Ovary (tissue), 9 donors: ENCODE data around the gene CCDC187. TPM values are rescaled to one million over a fixed set of nuclear protein-coding genes. Genes with fewer than 3 reads are reported as not detected.

Experiments
- DNase-seq, 5 donors: peaks; one replicate each; pipeline ENCODE4 v3.0.0-alpha.2; 2019 to 2020
- H3K27ac ChIP-seq, 2 donors: fragments of 200-600 bp; one replicate each; pipeline versions ENCODE4 v1.5.1 to v1.8.0; 2019 to 2022
- H3K27me3 ChIP-seq: fragments of 200-600 bp; one replicate; pipeline ENCODE4 v1.8.0; 2022
- H3K36me3 ChIP-seq: fragments of 200-600 bp; sonication (generic); one replicate; pipeline ENCODE4 v1.5.1; 2019
- H3K4me1 ChIP-seq: one replicate; pipeline ENCODE4 v1.8.1; 2013; ENCODE audit warnings: mild to moderate bottlenecking, moderate library complexity; ENCODE audit not compliant: insufficient read depth
- H3K4me3 ChIP-seq: fragments of 200-600 bp; sonication (generic); one replicate; pipeline ENCODE4 v1.5.1; 2017
- H3K9me3 ChIP-seq, 2 donors: fragments of 200-600 bp in 1 of 2; sonication (generic) in 1 of 2; one replicate each; pipeline versions ENCODE4 v1.5.1 to v1.8.1; 2013 to 2019; ENCODE audit warnings: mild to moderate bottlenecking in 1 of 2, moderate library complexity in 1 of 2
- CTCF ChIP-seq, 3 donors: fragments of 450-650 bp in 2 of 3; fragments of 200-600 bp in 1 of 3; IDR thresholded peaks; one replicate each; pipeline versions ENCODE4 v1.5.1 to v1.8.0; 2016 to 2022; ENCODE audit warnings: antibody characterized with exemption in 3 of 3, mild to moderate bottlenecking in 1 of 3
- EP300 ChIP-seq: sonication (generic); formaldehyde crosslinking; IDR thresholded peaks from one replicate; pipeline ENCODE4 v1.6.1; 2017; ENCODE audit warnings: antibody characterized with exemption
- POLR2A ChIP-seq: fragments of 450-650 bp; IDR thresholded peaks from one replicate; pipeline ENCODE4 v1.6.1; 2017; ENCODE audit warnings: antibody characterized with exemption, mild to moderate bottlenecking, moderate library complexity
- WGBS, 3 donors: extraction: QIAGEN DNeasy Blood & Tissue Kit in 1 of 3; methylation state at CpG; one replicate each; pipeline versions ENCODE4 v1.1.5 to v1.1.7; 2013 to 2017; 5-methylcytosine and 5-hydroxymethylcytosine counted together
- intact Hi-C, 4 donors: fragments of 100-400 bp; cut with DNase I; formaldehyde crosslinking; loops; one replicate each; pipeline versions ENCODE4 v1.11.0 to v1.15.1; 2022 to 2023
- polyA plus RNA-seq, 2 donors: library from polyadenylated mRNA; stranded (reverse); fragments of 200-250 nt in 1 of 2; fragments of 350-450 nt in 1 of 2; fragmentation: Illumina TruSeq in 1 of 2; extraction: RNeasy Lipid Tissue Mini Kit (QIAGEN cat#74804) in 1 of 2; gene quantifications; one replicate each; pipeline ENCODE4 v1.2.3, GENCODE V29; 2013 to 2014
- total RNA-seq, 7 donors: library from RNA; depleted of rRNA in 2 of 7; stranded (reverse); fragments of >200 nt in 2 of 7; fragmentation: NEBNext Ultra II Directional in 3 of 7; extraction: Animal tissue kit (Norgen Biotek cat#: 25700) in 3 of 7; gene quantifications; one replicate each; pipeline versions ENCODE4 v1.1.0 to v1.2.4, GENCODE V29; 2016 to 2023
- donor health status: DM: no; HTN: no; CAD: no; lungs with moderate emphysema.
- donor health status: DM: no; HTN: no; CAD: no.
- donor health status: Bipolar disorder and iron deficiency.
- donor health status: DM: yes; HTN: yes; CAD: no.
- donor health status: DM: no; HTN: no; CAD: no.
- donor health status: DM: yes; HTN: yes; CAD: no.

Gene CCDC187
- total and polyA plus RNA-seq, 9 donors: 0.02 to 15.7 (median 0.74) TPM; not detected in 1

GRCh38 chr9:136206602-136207275 is 97.2 kb downstream of the CCDC187 start:
- H3K4me3 ChIP-seq: no peak overlapping the region
- intact Hi-C loops: no loop called here
- no peak for DNase-seq
- no peak overlapping the region for H3K27ac ChIP-seq
- H3K9me3 ChIP-seq: no peaks in the 10 kb centered on the region
- no peaks in the 10 kb centered on the region for H3K4me1 ChIP-seq
- no peak for TF ChIP-seq POLR2A
- no peak for TF ChIP-seq EP300
- TF ChIP-seq CTCF (IDR thresholded peaks at IDR 0.05): no peak
- WGBS, 3 donors: 75 to 82% (median 80%) methylated on average over 16 of the region's 16 CpGs
- H3K36me3 ChIP-seq: no peaks in the 10 kb centered on the region
- peaks cover 10% of the 10 kb centered on the region for H3K27me3 ChIP-seq

GRCh38 chr9:136205707-136205992 is 98.2 kb downstream of the CCDC187 start:
- Histone ChIP-seq H3K27me3 (peaks cover 10% of the 10 kb centered on the region), H3K27ac (no peak overlapping the region), H3K4me3 (no peak overlapping the region), H3K4me1 (no peaks in the 10 kb centered on the region), H3K36me3 (no peaks in the 10 kb centered on the region), H3K9me3 (no peaks in the 10 kb centered on the region)
- WGBS, 3 donors: 81 to 88% (median 84%) methylated on average over 5 of the region's 5 CpGs
- intact Hi-C loops: no loop called here
- TF ChIP-seq CTCF (IDR thresholded peaks at IDR 0.05) (no peak), EP300 (no peak), POLR2A (no peak)
- no peak for DNase-seq

GRCh38 chr9:136204838-136205706 is 98.8 kb downstream of the CCDC187 start, which contains the start of gene LHX3:
LHX3 (minus strand) TSS chr9:136205128; CDS start chr9:136205012, 116 bp downstream.
- no peak for TF ChIP-seq POLR2A
- TF ChIP-seq EP300: no peak
- no peak for TF ChIP-seq CTCF (IDR thresholded peaks at IDR 0.05)
- intact Hi-C loops: no loop called here
- 5 to 7% (median 6%) methylated on average over 40 to 70 of the region's 70 CpGs for WGBS, 3 donors

GRCh38 chr9:136204145-136204805 is 99.6 kb downstream of the CCDC187 start:
- Histone ChIP-seq H3K9me3 (no peaks in the 10 kb centered on the region), H3K27ac (no peak overlapping the region), H3K4me1 (no peaks in the 10 kb centered on the region), H3K36me3 (no peaks in the 10 kb centered on the region), H3K4me3 (no peak overlapping the region), H3K27me3 (peaks cover 10% of the 10 kb centered on the region)
- TF ChIP-seq CTCF (IDR thresholded peaks at IDR 0.05): no peak
- no peak for TF ChIP-seq EP300
- no peak for TF ChIP-seq POLR2A
- intact Hi-C loops: no loop called here
- no peak for DNase-seq
- 46 to 55% (median 51%) methylated on average over 25 of the region's 25 CpGs for WGBS, 3 donors

More at GRCh38 chr9:136204838-136205706, 98.8 kb downstream of the CCDC187 start, which contains the start of gene LHX3:
- Histone ChIP-seq H3K4me3 (no peak within 1 kb of the TSS), H3K4me1 (no peaks in the 10 kb centered on the region), H3K9me3 (no peaks in the 10 kb centered on the region), H3K27ac (no peak within 1 kb of the TSS), H3K36me3 (no peaks in the 10 kb centered on the region), H3K27me3 (peaks cover 10% of the 10 kb centered on the region)
- DNase-seq: peak in 2 of 5 donors; percentile 40 to 62
